HG03064 (cell line): ENCODE data around the gene TCF25.
A peak's percentile ranks its signal among the peaks of the same experiment; 100 is the strongest.
"Not testable (repeated sequence)": the region's sequence is repeated elsewhere in the genome, so short reads cannot be mapped to it uniquely, and the experiment has no call there.

Experiments
- ATAC-seq: cut with Tn5 transposase; IDR thresholded peaks from one replicate; pipeline ENCODE4 v1.9.1; 2021; ENCODE audit warnings: low read depth; ENCODE audit not compliant: unreplicated experiment

Gene TCF25, protein sequence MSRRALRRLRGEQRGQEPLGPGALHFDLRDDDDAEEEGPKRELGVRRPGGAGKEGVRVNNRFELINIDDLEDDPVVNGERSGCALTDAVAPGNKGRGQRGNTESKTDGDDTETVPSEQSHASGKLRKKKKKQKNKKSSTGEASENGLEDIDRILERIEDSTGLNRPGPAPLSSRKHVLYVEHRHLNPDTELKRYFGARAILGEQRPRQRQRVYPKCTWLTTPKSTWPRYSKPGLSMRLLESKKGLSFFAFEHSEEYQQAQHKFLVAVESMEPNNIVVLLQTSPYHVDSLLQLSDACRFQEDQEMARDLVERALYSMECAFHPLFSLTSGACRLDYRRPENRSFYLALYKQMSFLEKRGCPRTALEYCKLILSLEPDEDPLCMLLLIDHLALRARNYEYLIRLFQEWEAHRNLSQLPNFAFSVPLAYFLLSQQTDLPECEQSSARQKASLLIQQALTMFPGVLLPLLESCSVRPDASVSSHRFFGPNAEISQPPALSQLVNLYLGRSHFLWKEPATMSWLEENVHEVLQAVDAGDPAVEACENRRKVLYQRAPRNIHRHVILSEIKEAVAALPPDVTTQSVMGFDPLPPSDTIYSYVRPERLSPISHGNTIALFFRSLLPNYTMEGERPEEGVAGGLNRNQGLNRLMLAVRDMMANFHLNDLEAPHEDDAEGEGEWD

DNA sequence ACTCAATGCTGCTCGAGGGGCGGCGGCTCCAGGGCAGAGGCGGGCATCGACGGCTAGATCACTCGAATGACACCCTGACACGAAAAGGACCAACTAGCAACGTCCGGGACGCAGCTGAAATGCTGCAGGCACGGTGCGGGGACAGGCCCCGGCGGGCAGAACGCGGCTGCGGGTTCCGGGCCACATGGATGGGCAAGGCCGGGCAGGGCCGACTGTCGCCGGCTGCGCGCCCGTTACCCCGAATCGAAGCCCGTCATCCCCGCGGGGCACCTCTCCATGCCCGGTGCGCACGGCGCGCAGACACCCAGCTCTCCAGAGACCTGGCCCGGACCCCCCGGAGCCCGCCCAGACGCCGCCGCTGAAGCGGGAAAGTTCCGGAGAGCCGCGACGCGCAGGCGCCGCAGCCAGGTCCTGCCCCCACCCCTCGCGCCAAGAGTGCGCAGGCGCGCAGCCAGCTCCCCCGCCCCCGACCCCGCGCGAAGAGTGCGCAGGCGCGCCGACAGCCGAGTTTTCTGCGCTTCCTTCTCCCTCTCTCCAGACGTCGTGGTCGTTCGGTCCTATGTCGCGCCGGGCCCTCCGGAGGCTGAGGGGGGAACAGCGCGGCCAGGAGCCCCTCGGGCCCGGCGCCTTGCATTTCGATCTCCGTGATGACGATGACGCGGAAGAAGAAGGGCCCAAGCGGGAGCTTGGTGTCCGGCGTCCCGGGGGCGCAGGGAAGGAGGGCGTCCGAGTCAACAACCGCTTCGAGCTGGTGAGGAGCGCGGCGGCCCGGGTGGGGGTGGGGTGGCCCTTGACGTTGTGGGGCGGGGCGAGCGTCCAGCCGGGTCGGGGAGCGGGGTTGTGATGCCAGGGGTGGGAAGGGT lies at the start of gene TCF25:
Gene TCF25, plus strand, starts transcription at position 484 of the 863 bp plus-strand sequence. Its CDS starts 76 bp downstream, at position 560.
- peak; percentile 34 for ATAC-seq

DNA sequence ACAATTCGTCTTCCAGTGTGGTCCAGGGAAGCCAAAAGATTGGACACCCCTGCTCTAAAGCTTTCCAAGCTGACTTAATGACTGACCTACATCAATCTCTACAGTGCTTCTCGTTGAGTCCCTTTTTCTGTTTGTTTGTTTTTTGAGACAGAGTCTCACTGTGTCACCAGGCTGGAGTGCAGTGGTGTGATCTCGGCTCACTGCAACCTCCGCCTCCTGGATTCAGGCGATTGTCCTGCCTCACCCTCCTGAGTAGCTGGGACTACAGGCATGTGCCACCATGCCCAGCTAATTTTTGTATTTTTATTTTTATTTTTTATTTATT lies 49.6 kb upstream of the TCF25 start:
- not testable (repeated sequence) for ATAC-seq

DNA sequence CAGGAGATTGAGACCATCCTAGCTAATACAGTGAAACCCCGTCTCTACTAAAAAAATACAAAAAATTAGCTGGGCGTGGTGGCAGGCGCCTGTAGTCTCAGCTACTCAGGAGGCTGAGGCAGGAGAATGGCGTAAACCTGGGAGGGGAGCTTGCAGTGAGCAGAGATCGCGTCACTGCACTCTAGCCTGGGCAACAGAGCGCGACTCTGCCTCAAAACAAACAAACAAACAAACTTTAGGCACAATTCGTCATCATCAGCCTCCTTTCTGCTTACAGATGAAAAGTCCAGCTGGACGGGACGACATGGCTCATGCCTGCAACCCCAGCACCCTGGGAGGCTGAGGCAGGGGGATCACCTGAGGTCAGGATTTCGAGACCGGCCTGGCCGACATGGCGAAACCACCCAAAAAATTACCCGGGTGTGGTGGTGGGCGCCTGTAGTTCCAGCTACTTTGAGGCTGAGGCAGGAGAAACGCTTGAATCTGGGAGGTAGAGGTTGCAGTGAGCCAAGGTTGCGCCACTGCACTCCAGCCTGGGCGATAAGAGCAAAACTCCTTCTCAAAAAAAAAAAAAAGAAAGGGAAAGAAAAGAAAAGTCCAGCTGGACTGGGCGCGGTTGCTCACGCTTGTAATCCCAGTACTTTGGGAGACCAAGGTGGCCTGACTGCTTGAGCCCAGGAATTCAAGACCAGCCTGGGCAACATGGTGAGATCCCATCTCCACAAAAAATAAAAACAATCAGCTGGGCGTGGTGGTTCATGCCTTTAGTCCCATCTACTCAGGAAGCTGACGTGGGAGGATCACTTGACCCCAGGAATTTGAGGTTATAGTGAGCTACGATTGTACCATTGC lies 46.6 kb upstream of the TCF25 start:
- no peak for ATAC-seq

DNA sequence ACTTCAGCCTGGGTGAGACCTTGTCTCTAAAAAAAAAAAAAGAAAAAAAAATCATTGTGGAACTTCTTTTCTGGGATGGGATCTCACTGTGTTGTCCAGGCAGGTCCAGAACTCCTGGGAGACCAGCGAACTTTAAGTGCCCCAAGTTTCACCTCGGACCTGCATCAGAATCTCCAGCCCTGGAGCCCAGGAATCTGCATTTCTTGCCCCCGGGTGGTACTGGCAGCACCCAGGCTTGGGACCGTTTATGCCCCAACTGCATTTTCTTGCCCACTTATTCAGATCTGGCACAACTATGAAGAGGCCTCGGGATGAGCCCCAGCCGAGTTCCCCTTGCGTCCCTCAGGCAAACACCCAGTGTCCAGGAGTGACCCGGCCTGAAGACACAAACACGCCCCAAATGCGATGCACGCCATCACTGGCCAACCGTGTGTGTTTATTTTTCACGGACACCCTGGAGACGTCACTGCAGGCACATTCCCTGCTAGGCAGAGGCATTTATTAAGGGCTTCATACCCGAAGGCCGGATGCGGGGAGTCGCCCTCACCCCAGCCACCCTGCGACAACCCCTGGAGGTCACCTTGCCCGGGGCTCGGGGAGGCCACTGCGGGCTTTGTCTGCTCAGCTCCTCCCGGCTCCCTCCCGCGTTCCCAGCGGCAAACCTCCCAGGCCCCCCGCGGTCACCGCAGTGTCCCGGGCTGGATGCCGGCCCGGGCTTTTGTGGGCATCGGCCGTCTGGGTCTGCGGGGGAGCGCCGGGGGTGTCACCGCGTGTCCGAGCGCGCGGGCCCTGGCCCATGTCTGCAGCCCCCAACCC lies 45.8 kb upstream of the TCF25 start:
- no peak for ATAC-seq

DNA sequence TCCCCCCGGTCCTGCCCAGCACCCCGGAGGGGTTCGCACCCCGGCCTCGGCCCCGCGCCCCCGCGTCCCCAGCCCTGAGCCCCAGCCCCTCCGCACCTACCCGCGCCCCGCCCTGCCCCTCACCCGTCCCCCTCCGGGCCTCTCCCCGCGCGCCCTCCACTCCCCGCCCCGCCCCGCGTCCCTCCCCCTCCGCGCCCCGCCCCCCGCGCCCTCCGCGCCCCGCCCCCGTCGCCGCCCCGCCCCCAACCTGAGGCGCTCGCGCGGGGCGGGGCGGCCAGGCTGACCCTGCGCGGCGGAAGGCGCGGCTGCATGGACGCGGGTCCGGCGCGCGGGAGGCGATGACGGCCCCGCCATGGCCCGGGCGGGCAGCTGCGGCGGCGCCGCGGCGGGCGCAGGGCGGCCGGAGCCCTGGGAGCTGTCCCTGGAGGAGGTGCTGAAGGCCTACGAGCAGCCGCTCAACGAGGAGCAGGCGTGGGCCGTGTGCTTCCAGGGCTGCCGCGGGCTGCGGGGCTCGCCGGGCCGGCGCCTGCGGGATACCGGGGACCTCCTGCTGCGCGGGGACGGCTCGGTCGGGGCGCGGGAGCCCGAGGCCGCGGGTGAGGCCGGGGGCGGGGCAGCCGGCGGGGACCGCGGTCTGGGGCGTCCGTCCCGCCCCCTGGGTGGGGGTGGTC lies 45.1 kb upstream of the TCF25 start, which contains the start of gene SPIRE2:
Gene SPIRE2, plus strand, starts transcription at position 277 of the 671 bp plus-strand sequence. Its CDS starts 76 bp downstream, at position 353.
- ATAC-seq = no peak

DNA sequence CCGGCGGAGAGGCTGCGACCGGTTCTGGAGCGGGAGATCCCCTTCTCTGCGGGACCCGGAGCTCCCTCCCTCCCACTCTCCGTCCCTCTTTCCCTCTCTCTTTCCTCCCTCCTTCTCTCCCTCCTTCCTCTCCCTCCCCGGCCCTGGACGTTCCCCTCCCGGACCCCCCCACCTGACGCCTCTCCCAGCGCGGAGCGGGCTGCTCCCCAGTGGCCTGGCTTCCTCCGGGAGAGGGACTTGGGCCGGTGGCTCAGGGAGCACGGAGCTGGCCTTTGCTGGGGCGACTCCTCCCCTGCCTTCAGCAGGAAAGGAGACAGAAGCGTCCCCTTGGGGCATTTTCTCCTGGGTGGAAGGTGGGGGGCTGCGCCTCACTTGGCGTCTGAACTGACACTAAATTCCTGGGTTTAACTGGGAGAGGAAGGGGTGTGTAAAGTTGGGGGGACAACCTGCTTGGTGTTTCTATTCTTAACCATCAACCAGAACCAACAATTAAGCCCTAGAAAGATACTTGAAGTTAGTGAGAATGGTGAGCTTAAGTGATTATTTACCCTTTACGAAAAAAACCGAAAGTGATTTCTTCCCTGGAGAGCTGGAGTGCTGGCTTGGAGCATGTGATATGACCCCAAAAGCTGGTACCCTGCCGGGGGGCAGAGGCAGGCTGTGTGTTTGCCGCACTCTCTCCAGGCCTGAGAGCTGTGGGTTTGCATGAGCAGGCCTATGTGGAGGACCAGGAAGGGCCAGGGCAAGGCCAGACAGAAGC lies 44.3 kb upstream of the TCF25 start:
- no peak for ATAC-seq

DNA sequence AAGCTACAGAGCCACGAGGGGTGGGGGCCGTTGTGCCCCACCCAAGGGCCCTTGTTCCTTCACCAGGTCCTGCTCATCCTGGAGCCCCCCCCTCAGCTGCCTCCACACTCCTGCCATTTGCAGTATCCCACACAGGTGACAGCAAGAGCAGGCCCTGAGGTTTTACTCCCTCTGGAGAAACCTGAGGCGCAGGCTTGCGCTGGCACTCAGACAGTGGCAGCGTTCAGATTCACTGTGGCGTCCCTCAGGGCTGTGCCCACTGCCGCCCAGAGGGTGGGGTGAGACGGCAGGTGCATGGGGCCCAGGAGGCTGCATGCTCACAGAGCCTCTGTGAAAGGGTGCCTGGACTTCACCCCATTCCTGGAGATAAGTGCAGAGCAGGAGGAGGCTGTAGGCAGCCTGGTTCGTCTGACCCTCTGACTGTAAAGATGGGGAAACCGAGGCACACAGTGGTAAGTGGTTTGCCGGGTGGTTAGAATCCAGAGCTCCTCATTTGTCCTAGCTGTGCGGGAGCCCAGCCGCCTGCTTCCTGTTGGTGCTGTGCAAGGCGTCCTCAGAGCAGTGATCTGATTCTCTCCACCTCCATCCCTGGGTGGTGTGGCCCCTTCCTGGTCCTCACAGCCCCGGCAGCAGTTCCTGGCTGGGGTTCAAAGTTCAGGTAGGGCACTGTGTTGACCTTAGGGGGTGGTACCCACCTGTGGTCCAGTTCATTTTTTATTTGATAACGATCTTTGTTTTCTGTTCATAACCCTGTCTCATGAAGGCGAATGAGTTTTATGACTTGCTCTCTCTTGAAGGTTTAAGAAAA lies 43.6 kb upstream of the TCF25 start:
- no peak for ATAC-seq

DNA sequence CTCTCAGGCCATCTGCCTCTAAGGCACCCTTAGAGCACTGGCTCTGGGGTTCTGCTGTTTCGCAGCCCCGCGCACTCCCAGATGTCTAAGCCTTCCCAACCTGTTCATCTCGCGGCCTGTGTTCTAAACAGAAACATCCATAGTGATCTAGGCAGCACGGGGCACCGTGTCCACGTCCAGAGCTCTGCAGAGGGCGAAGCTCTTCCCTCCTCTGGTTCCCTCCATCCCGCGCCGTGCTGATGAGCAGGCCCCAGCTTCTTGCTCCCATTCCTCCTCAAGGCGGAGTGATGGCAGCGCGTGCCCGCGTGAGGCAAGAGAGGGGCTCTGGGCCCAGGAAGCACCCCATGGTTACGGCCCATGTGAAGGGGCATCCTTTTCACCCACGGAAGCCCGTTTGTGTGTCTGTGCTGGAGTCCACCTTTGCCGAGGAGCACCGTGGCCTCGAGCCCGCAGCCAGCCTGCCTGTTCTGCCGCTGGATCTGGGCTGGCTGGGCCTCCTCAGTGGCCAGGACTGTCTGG lies 41.5 kb upstream of the TCF25 start:
- ATAC-seq = no peak

DNA sequence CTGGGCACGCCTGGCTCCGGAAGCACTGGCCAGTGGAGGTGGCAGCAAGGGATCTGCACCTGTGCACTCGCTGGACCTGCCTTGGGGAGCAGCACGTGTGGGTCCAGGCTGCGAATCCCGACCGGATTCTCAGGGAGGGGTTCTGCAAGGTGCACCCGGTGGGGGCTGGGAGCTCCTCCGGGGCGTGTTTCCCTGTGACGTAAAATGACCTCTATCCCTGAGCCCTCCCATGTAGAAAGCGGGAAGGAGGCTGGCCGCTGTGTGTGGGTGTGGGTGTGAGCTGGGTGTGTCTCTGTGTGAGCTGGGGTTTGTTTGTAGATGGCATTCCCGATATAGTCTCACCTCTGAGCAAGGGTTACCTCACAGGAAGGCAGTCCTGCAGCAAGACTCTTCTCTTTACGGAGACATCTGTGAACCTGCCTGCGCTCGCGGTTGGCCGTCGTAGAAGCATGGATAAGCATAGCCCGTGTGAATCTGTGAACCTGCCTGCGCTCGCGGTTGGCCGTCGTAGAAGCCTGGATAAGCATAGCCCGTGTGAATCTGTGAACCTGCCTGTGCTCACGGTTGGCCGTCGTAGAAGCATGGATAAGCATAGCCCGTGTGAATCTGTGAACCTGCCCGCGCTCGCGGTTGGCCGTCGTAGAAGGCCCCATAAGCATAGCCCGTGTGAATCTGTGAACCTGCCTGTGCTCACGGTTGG lies 39.6 kb upstream of the TCF25 start:
- not testable (repeated sequence) for ATAC-seq

DNA sequence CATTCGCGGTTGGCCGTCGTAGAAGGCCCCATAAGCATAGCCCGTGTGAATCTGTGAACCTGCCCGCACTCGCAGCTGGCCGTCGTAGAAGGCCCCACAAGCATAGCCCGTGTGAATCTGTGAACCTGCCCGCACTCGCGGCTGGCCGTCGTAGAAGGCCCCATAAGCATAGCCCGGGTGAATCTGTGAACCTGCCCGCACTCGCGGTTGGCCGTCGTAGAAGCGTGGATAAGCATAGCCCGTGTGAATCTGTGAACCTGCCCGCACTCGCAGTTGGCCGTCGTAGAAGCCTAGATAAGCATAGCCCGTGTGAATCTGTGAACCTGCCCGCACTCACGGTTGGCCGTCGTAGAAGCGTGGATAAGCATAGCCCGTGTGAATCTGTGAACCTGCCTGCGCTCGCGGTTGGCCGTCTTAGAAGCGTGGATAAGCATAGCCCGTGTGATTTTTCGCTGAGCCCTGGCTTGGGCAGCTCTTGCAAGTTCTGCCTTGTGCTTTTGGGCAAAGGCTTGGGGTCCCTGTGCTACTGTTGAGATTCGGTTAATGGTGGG lies 38.5 kb upstream of the TCF25 start:
- not testable (repeated sequence) for ATAC-seq

DNA sequence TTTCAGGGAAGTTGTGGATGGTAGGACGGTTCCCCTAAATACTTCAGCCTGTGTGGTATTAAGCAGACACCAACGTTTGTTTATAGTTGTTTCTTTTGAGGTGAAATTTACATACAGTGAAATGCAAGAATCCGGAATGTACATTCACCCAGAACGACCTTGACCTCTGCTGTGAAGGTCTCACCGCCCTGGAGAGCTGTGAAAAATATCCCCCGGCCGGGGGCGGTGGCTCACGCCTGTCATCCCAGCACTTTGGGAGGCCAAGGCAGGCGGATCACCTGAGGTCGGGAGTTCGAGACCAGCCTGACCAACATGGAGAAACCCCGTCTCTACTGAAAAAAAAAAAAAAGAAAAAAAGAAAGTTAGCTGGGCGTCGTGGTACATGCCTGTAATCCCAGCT lies 36.9 kb upstream of the TCF25 start:
- ATAC-seq = not testable (repeated sequence)

DNA sequence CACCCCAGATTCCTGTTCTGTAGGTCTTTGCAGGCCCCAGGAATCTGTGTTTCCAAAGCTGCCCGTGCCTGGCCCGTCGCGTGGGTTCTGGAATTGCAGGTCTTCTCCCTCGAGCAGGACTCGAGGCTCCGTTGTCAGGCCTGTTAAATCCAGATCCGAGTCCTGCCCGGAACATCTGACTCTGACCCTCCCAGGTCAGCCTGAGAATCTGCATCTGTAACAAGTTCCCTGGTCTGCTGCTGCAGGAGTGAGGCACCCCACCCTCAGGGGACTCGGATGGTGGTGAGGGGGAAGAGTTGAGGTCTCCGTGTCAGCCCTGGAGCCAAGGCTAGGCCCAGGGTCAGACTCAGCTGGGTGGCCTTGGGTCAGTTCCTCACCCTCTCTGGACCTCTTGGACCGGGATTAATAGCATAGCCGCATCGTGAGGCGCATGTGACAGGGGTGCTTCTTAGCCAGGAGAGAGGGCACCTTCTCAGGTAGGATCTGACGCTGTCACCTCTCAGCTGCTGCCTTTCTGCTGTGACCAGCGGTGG lies 36.3 kb upstream of the TCF25 start:
- no peak for ATAC-seq

DNA sequence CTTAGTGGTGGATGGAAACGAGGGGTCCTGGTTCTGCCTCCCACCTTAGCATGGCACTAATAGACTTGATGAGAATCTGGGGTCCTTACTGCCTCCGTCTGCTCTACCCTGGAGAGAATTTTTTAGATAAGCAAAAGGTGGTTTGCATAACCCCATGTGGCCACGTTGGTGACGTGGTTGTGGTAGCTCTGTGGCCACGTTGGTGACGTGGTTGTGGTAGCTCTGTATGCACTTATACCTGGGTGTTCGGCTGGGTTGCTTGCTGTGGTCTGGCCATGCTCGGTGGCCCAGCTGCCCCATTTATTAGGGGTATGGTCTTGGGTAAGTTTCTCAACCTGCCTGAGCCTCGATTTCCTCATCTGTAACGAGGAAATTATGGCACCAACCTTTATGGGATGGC lies 32.1 kb upstream of the TCF25 start:
- no peak for ATAC-seq

DNA sequence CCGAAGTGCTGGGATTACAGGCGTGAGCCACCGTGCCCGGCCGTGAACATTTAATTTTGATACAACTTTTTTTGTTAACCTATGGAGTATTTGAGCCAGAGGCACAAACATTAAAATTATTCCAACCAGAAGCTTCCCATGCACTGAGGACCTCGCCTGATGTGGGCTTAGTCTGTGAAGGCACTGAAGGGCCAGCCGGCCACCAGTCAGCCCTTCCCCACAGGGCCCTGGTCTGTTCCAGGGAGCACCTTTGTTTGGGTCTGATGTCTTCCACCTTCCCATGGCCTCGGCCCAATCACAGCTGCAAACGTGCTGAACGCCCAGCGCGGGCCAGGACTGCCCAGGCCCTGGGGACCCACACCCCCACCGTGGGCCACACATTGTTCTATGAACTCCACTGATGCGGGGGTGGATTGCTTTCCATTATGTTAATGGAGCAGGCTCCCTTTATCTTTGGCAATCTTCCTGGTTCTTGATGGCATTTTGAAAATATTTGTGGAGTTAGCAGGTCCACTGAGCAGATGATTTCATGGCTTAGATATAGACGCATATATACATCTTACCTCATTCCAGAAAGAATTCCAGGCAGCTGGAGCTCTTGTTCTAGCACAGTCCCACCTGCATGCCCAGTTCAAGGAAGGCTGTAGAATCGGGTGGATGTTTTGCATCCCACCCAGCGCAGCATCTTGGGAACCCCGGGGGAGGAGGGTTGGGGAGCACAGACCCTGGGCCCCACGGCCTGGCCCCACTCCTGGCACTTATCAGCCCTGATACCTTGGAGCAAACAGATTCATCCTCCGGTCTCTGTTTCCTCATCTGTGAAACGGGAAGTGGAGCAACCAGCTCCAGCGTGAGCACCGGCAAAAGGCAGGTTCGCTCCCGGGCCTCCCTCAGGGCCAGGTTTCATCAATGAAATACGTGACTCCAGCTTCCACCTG lies 30.7 kb upstream of the TCF25 start:
- ATAC-seq = no peak
